GM18498 (cell line): ENCODE data around the gene IFNK.
"Not testable (repeated sequence)": the region's sequence is repeated elsewhere in the genome, so short reads cannot be mapped to it uniquely, and the experiment has no call there.

ENCODE experiments used
- ATAC-seq: cut with Tn5 transposase; IDR thresholded peaks from one replicate; pipeline ENCODE4 v1.9.1; 2021; ENCODE audit warnings: mild to moderate bottlenecking, moderate library complexity; ENCODE audit not compliant: unreplicated experiment

IFNK gene

GRCh38 chr9:27524236-27524635, at the start of gene IFNK:
TSS of gene IFNK (plus strand) at chr9:27524290. CDS start at chr9:27524337, 47 bp downstream.
- ATAC-seq: no peak

GRCh38 chr9:27474305-27474704, 49.8 kb upstream of the IFNK start:
- no peak for ATAC-seq

- ATAC-seq: no peak
These were observed 49.0 kb upstream of the IFNK start for GRCh38 chr9:27475057-27475595.

DNA sequence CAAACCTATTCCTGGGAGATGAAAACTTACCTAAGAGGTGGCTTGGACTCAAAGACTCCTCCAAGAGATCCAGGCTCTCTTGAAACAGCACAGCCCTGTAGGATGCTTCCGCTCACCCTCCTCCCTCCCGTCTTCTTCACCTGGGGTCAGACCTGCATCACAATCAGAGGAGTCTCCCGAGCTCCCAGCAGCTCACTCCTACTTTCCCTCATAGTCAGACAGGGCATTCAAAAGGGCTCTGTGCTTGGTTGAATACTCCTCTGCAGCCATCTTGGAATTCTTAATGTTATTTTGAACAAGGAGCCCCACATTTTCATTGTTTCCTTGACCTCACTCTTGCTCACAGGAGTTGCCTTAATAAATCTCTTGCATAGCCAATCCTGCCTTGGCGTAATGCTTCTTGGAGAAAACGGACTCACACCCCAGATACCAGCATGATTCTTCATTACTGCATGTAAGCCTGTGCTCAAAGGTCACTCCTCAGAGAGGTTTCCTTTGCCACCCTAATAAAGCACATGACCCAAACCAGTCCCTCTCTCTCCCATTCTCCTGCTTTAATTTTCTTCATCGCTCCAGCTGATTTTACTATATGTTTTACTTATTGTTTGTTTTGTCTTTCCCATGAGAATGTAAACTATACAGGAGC, 47.1 kb upstream of the IFNK start:
- ATAC-seq: no peak

- ATAC-seq: no peak
These were observed 45.8 kb upstream of the IFNK start for GRCh38 chr9:27478322-27478721.

GRCh38 chr9:27482709-27483108, 41.4 kb upstream of the IFNK start:
- ATAC-seq: no peak

DNA sequence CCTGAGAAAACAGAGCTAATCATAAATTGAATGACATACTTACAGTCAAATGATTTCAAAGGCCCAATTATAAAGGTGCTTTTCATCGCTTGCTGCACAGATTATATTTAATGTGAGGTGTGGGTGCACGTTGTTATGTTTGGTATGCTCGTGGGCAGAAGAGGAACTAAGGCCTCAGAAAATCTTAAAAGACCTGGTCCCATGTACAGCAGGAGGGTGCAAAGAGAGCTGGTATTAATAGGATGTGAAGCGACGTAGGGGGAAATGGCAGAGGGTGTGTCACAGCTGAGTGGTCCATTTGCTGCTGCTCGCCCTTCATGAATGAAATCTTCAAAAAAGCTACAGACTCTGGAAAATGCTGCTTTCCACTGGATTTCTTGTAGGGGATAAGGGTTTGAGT, 40.5 kb upstream of the IFNK start:
- ATAC-seq: no peak

GRCh38 chr9:27485158-27485557, 38.9 kb upstream of the IFNK start:
- ATAC-seq: peak; percentile 91

- ATAC-seq: no peak
These were observed 36.9 kb upstream of the IFNK start for GRCh38 chr9:27487128-27487640.

- no peak for ATAC-seq
These were observed 36.2 kb upstream of the IFNK start for GRCh38 chr9:27487927-27488326.

GRCh38 chr9:27489087-27489876, 34.8 kb upstream of the IFNK start:
- peak; percentile 64 for ATAC-seq

- ATAC-seq: no peak
These were observed 32.9 kb upstream of the IFNK start for GRCh38 chr9:27491154-27491553.

GRCh38 chr9:27495480-27496134, 28.5 kb upstream of the IFNK start:
- ATAC-seq: no peak

DNA sequence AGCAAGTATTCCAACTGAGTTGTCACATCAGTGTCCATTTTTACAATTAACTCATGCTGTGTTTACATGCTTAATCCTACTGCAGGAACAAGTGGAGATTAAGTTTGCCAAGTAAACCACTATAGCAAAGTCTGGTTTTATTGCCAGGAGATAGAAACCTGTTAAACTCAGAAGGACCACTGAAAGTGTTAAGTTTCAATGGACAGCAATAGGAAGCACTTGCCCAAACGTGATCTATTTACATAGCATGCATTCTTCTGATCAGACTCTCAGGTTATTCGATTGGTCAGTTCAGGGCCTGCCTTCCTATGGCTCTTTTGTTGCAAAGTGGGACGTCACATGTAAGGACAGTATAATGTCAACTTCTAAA, 28.0 kb upstream of the IFNK start:
- ATAC-seq: no peak

DNA sequence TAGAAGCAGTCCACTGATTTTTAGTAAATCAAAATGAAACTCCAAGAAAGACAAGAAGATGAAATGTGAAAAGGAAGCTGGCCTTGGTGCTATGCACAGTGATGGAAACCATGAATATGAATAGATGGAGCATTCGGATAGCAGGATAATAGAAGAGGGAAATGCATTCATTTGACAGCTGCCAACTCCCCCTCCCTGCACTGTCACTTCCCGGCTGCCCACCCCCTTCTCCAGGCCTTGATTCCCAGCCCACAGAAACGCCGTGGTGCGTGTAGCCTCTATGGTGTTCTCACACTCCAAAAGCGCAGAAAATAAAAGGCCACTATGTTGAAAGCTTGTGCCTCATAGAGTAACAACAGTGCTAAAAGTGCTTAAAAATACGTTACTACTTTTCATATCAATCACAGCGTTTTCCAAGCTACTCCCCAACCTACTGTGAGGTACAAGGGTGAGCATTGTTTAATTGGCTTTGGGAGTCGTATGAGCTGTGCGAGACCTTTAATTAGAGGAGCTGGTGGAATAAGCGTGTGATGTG, 26.1 kb upstream of the IFNK start:
- ATAC-seq: no peak

DNA sequence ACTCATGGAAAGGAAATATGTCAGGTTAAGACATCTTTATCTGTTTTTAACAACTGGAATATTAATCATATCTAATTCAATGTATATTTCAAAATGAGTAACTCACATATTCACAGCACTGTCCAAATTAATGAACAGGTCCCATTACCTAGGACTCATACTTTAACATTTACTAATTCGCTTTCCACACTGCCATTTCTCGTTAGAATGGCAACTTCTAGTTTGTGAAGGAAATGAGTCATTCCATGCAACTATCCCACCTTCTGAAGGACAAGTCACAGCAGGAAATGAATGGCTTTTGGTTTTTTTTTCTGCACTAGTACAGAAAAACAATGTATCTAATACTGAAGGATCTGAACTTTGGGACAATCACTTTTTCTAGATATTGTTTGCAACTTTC, 24.6 kb upstream of the IFNK start:
- ATAC-seq: no peak

DNA sequence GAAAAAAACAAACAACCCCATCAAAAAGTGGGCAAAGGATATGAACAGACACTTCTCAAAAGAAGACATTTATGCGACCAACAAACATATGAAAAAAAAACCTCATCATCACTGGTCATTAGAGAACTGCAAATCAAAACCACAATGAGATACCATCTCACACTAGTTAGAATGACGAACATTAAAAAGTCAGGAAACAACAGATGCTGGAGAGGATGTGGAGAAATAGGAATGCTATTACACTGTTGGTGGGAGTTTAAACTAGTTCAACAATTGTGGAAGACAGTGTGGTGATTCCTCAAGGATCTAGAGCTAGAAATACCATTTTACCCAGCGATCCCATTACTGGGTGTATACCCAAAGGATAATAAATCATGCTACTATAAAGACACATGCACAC, 23.2 kb upstream of the IFNK start:
- ATAC-seq: not testable (repeated sequence)

- no peak for ATAC-seq
These were observed 20.5 kb upstream of the IFNK start for GRCh38 chr9:27503623-27504022.

DNA sequence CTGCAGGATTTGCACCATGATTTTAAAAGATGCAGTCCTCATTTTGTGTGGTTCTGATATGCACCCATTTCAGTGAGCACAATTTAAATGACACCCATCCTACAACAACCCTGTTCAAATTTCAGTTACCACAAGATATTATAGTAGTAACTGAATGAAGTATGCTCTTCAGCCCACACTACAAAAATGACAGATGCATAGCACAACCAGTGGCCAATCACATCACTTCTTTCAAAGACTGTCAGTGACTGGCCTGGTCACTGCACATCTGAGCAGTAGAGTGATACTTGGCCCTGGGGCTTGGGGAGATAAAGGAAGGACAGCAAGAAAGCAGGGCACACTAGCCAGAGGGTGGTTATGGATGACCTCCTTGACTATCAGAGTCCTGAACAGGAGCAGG, 19.8 kb upstream of the IFNK start:
- no peak for ATAC-seq

- ATAC-seq: no peak
These were observed 18.3 kb upstream of the IFNK start for GRCh38 chr9:27505744-27506161.

DNA sequence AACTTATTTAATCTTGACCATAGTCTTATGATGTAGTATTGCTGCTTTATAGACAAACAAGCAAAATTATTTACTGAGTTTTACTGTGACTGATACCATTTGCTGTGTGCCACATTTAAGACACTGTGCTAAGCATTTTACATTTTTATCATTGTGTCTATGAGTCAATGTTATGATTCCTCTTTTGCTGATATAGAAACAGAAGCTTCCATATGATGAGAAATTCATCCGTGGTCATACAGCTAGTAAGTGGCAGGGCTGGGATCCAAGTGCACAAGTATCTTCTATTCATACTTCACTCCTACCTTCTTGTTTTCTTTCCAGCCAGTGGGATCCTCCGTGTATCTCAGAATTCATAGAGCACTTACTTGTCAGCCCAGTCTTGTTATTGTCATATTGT, 17.1 kb upstream of the IFNK start:
- no peak for ATAC-seq
